HepG2 (cell line): ENCODE measurements around the gene SLC45A2. TPM values are rescaled to one million over a fixed set of nuclear protein-coding genes. Genes with fewer than 3 reads are reported as not detected.

Experiments used
- ATAC-seq: fragments of 200-7000 bp; cut with Tn5 transposase; 3 replicates; pipeline ENCODE4 v1.9.1; 2020; ENCODE audit warnings: mild to moderate bottlenecking, moderate library complexity
- BruUV-seq: library from RNA; stranded (reverse); fragments of 400-500 nt; replicated peaks from 2 replicates; lab custom pipeline; 2021; lab: Mats Ljungman, UMichigan
- CTCF ChIA-PET: fragments of 300-600 bp; formaldehyde crosslinking; extraction: SDS; loops from one replicate; lab custom pipeline; 2021; ENCODE audit warnings: low total read pairs, inconsistent platforms, low intra/inter-chr PET ratio; lab: Yijun Ruan, JAX
- POLR2A ChIA-PET: fragments of 350-600 bp; sonication (Branson Sonifier 250); formaldehyde crosslinking; loops from one replicate; lab custom pipeline; 2020; ENCODE audit warnings: antibody characterized with exemption, inconsistent platforms; lab: Yijun Ruan, JAX
- DNase-seq: peaks from one replicate; pipeline ENCODE4 v3.0.0-alpha.2; 2015; ENCODE audit warnings: low spot score
- FAIRE-seq: peaks from 3 replicates; lab custom pipeline; 2011; peaks lifted over from hg19 to GRCh38; lab: Jason Lieb, UNC
- H2AFZ ChIP-seq: one replicate; pipeline ENCODE4 v1.6.1; 2011; ENCODE audit warnings: low read length, inconsistent platforms
- H3K27ac ChIP-seq: fragments of 300-600 bp; 3 replicates; pipeline ENCODE4 v1.8.0; 2011; ENCODE audit warnings: mixed run types, mild to moderate bottlenecking, mixed read lengths, low read length, inconsistent platforms; ENCODE audit not compliant: insufficient read depth; ENCODE audit errors: extremely low read length
- H3K27me3 ChIP-seq, 2 experiments: fragments of 200-600 bp in 1 of 2; 2 replicates in 1 of 2; 3 replicates in 1 of 2; pipeline versions ENCODE4 v1.6.0 to v1.8.0; 2011; ENCODE audit warnings: low read length in 2 of 2, mild to moderate bottlenecking in 2 of 2, moderate library complexity in 2 of 2, inconsistent platforms in 1 of 2; ENCODE audit not compliant: insufficient read depth in 2 of 2, control insufficient read depth in 1 of 2
- H3K36me3 ChIP-seq, 2 experiments: fragments of 200-600 bp in 1 of 2; replicated peaks in 1 of 2; 2 replicates in 1 of 2; 3 replicates in 1 of 2; pipeline versions ENCODE4 v1.5.1 to v1.8.0; 2011; ENCODE audit warnings: low read length in 2 of 2, inconsistent platforms in 1 of 2; ENCODE audit not compliant: insufficient read depth in 2 of 2, control insufficient read depth in 1 of 2
- H3K4me1 ChIP-seq: 2 replicates; pipeline ENCODE4 v1.5.1; 2012; ENCODE audit warnings: low read length, inconsistent platforms; ENCODE audit not compliant: insufficient read depth
- H3K4me2 ChIP-seq: 2 replicates; pipeline ENCODE4 v1.6.0; 2011; ENCODE audit warnings: low read depth, low read length, inconsistent platforms
- H3K4me3 ChIP-seq, 3 experiments: fragments of 200-600 bp in 1 of 3; sonication (generic), shearing (Covaris generic) in 1 of 3; replicated peaks in 1 of 3; 2 replicates each; pipeline ENCODE4 v1.5.1; 2011 to 2016; ENCODE audit warnings: low read length in 3 of 3, inconsistent platforms in 2 of 3, low read depth in 2 of 3, mild to moderate bottlenecking in 2 of 3, control low read depth in 1 of 3, mixed read lengths in 1 of 3; ENCODE audit not compliant: insufficient read depth in 1 of 3
- H3K79me2 ChIP-seq: one replicate; pipeline ENCODE4 v1.6.1; 2011; ENCODE audit warnings: low read length, inconsistent platforms; ENCODE audit not compliant: insufficient read depth
- H3K9ac ChIP-seq: 2 replicates; pipeline ENCODE4 v1.6.0; 2011; ENCODE audit warnings: mild to moderate bottlenecking, low read depth, low read length, inconsistent platforms; ENCODE audit not compliant: insufficient read depth
- H3K9me3 ChIP-seq: 2 replicates; pipeline ENCODE4 v1.5.1; 2012; ENCODE audit warnings: mild to moderate bottlenecking, low read length
- H4K20me1 ChIP-seq: 2 replicates; pipeline ENCODE4 v1.6.0; 2011; ENCODE audit warnings: inconsistent platforms, mild to moderate bottlenecking, low read length, moderate library complexity; ENCODE audit not compliant: insufficient read depth
- CBX1 ChIP-seq: IDR thresholded peaks from one replicate; pipeline ENCODE4 v1.6.1; 2016; ENCODE audit warnings: antibody characterized with exemption, low read depth
- CBX5 ChIP-seq: sonication (generic); formaldehyde crosslinking; IDR thresholded peaks from 2 replicates; pipeline ENCODE4 v1.4.0; 2020; ENCODE audit warnings: missing genetic modification reagents, borderline replicate concordance
- CHD2 ChIP-seq: IDR thresholded peaks from 2 replicates; pipeline ENCODE4 v1.6.1; 2011; ENCODE audit warnings: low read depth, low read length, improper control_type of control experiment
- FOXK2 ChIP-seq: fragments of 450-650 bp; IDR thresholded peaks from 2 replicates; pipeline ENCODE4 v1.6.1; 2016
- HMGA1 ChIP-seq: sonication (generic); formaldehyde crosslinking; conservative IDR thresholded peaks from 2 replicates; pipeline ENCODE4 v1.4.0; 2020; ENCODE audit warnings: missing genetic modification reagents
- HOXA5 ChIP-seq: sonication (generic); formaldehyde crosslinking; IDR thresholded peaks from 2 replicates; pipeline ENCODE4 v1.4.0; 2020; ENCODE audit warnings: missing genetic modification reagents
- IRX3 ChIP-seq: sonication (generic); formaldehyde crosslinking; IDR thresholded peaks from 2 replicates; pipeline ENCODE4 v1.8.1; 2023; ENCODE audit warnings: mild to moderate bottlenecking, low read depth, missing genetic modification reagents, borderline replicate concordance
- MED13 ChIP-seq: sonication (generic); formaldehyde crosslinking; IDR thresholded peaks from 2 replicates; pipeline ENCODE4 v1.5.0; 2020; ENCODE audit warnings: missing genetic modification reagents
- NBN ChIP-seq: fragments of 450-650 bp; conservative IDR thresholded peaks from 2 replicates; pipeline ENCODE4 v1.6.1; 2017
- NFIB ChIP-seq: sonication (generic); formaldehyde crosslinking; IDR thresholded peaks from 2 replicates; pipeline ENCODE4 v1.9.0; 2021; ENCODE audit warnings: missing genetic modification reagents, mild to moderate bottlenecking, borderline replicate concordance
- SIX1 ChIP-seq: sonication (generic); formaldehyde crosslinking; IDR thresholded peaks from 2 replicates; pipeline ENCODE4 v1.4.0; 2020; ENCODE audit warnings: missing genetic modification reagents, borderline replicate concordance
- ZNF317 ChIP-seq: sonication (generic); formaldehyde crosslinking; IDR thresholded peaks from 2 replicates; pipeline ENCODE4 v1.5.0; 2020; ENCODE audit warnings: mild to moderate bottlenecking, missing genetic modification reagents
- ZNF335 ChIP-seq: sonication (generic); formaldehyde crosslinking; IDR thresholded peaks from 2 replicates; pipeline ENCODE4 v1.4.0; 2020; ENCODE audit warnings: missing genetic modification reagents
- ZNF7 ChIP-seq: IDR thresholded peaks from 2 replicates; pipeline ENCODE4 v1.6.1; 2016; ENCODE audit warnings: missing biosample characterization, missing genetic modification reagents
- WGBS: methylation state at CpG from one replicate; pipeline ENCODE4 v1.1.6; 2017; ENCODE audit warnings: low lambda C conversion rate; 5-methylcytosine and 5-hydroxymethylcytosine counted together
- in situ Hi-C: cut with HindIII; loops from 2 replicates; pipeline ENCODE4 v1.10.0; 2017; ENCODE audit warnings: low pct_unique_long_range_greater_than_20kb; ENCODE audit not compliant: extremely low pct_ligation_motif_present
- intact Hi-C: fragments of 100-400 bp; cut with micrococcal nuclease; formaldehyde crosslinking; loops from one replicate; pipeline ENCODE4 v1.10.0; 2022; ENCODE audit not compliant: unreplicated experiment
- polyA plus RNA-seq, 8 experiments: library from polyadenylated mRNA; depleted of rRNA in 3 of 8; stranded (reverse) in 7 of 8; unstranded in 1 of 8; fragments of >200 nt; fragmentation: Illumina TruSeq in 4 of 8; extraction: Trizol in 4 of 8; gene quantifications; 2 replicates each; pipeline versions ENCODE4 v1.2.1 to v1.2.3, GENCODE V29; 2011 to 2016; ENCODE audit warnings: low read depth in 4 of 8, missing spikeins in 1 of 8, mixed read lengths in 1 of 8; ENCODE audit not compliant: insufficient read depth in 1 of 8
- total RNA-seq, 5 experiments: library from RNA; depleted of rRNA; stranded (reverse); fragments of >200 nt; fragmentation: Illumina TruSeq; extraction: Trizol; gene quantifications; 2 replicates each; pipeline ENCODE4 v1.2.3, GENCODE V29; 2016; ENCODE audit warnings: low read depth in 1 of 5

SLC45A2 gene
- total and polyA plus RNA-seq, 2 of the 13 experiments (the other 11 are each of a cell fraction or from before 2014, with no cell fraction given) = 0.22 to 0.24 TPM

DNA sequence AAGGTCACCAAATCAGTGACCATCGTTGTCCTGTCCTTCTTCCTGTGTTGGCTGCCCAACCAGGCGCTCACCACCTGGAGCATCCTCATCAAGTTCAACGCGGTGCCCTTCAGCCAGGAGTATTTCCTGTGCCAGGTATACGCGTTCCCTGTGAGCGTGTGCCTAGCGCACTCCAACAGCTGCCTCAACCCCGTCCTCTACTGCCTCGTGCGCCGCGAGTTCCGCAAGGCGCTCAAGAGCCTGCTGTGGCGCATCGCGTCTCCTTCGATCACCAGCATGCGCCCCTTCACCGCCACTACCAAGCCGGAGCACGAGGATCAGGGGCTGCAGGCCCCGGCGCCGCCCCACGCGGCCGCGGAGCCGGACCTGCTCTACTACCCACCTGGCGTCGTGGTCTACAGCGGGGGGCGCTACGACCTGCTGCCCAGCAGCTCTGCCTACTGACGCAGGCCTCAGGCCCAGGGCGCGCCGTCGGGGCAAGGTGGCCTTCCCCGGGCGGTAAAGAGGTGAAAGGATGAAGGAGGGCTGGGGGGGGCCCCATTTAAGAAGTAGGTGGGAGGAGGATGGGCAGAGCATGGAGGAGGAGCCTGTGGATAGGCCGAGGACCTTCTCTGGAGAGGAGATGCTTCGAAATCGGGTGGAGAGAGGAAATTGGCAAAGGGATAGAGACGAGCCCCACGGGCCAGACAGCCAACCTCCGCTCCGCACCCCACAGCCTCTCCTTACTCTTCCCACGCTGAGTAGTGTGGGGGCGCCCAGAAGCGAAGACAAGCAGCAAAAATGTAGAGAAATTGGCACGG, 46.6 kb downstream of the SLC45A2 start:
- intact Hi-C loops = loop anchor here (10.0 kb wide), 1 partner anchor 123 kb away; no protein-coding TSS in a partner anchor
- H3K27me3 ChIP-seq = peaks cover 1 to 15% of the 10 kb centered on the region in 2 experiments; a peak in 3 of 5 replicates
- H3K9ac ChIP-seq = no peak overlapping the region
- no peaks in the 10 kb centered on the region for H3K36me3 ChIP-seq
- FAIRE-seq (no peak), DNase-seq (no peak), ATAC-seq (no peak)
- H3K4me1 ChIP-seq = no peaks in the 10 kb centered on the region
- H4K20me1 ChIP-seq = no peaks in the 10 kb centered on the region
- no peak overlapping the region for H3K27ac ChIP-seq
- no peak overlapping the region for H3K4me3 ChIP-seq
- no peaks in the 10 kb centered on the region for H3K9me3 ChIP-seq
- no peaks in the 10 kb centered on the region for H3K79me2 ChIP-seq
- ChIA-PET POLR2A (no interaction called here), CTCF (no interaction called here)
- in situ Hi-C loops = loop anchor here (5.0 to 10.0 kb wide), 2 partner anchors 353 to 501 kb away; no protein-coding TSS in a partner anchor
- 73% methylated on average over 52 of the region's 54 CpGs for WGBS
- H3K4me2 ChIP-seq = no peak overlapping the region
- TF ChIP-seq NBN (no peak), ZNF7 (CRISPR knock-in tag) (no peak), NFIB (CRISPR knock-in tag) (no peak), ZNF317 (CRISPR knock-in tag) (no peak), CHD2 (no peak), CBX1 (no peak), HOXA5 (CRISPR knock-in tag) (no peak), CBX5 (CRISPR knock-in tag) (no peak), ZNF335 (CRISPR knock-in tag) (no peak), MED13 (CRISPR knock-in tag) (no peak), SIX1 (CRISPR knock-in tag) (no peak), IRX3 (no peak), HMGA1 (CRISPR knock-in tag) (no peak), FOXK2 (no peak)
- no peak overlapping the region for H2AFZ ChIP-seq
- BruUV-seq = no TSS peak
